Erythroblast (primary cell): Measurements from ENCODE around the gene BMP6.

Experiments
- GATA1 ChIP-seq: IDR thresholded peaks from 2 replicates; pipeline ENCODE4 v1.6.1; 2011; ENCODE audit warnings: low read depth, mild to moderate bottlenecking, control low read depth, low read length, moderate library complexity
- POLR2A ChIP-seq: IDR thresholded peaks from 2 replicates; pipeline ENCODE4 v1.6.1; 2011; ENCODE audit warnings: mild to moderate bottlenecking, low read length

- TF ChIP-seq POLR2A (no peak), GATA1 (no peak)
These were observed 139.9 kb downstream of the BMP6 start for GRCh38 chr6:7865781-7866180.
